HuH-7.5 (cell line): ENCODE measurements around the gene DYNLT4.
"Not testable (repeated sequence)": the region's sequence is repeated elsewhere in the genome, so short reads cannot be mapped to it uniquely, and the experiment has no call there.

Experiments used
- DNase-seq: peaks from one replicate; pipeline ENCODE4 v3.0.0; 2011; ENCODE audit warnings: low spot score

Gene DYNLT4

DNA sequence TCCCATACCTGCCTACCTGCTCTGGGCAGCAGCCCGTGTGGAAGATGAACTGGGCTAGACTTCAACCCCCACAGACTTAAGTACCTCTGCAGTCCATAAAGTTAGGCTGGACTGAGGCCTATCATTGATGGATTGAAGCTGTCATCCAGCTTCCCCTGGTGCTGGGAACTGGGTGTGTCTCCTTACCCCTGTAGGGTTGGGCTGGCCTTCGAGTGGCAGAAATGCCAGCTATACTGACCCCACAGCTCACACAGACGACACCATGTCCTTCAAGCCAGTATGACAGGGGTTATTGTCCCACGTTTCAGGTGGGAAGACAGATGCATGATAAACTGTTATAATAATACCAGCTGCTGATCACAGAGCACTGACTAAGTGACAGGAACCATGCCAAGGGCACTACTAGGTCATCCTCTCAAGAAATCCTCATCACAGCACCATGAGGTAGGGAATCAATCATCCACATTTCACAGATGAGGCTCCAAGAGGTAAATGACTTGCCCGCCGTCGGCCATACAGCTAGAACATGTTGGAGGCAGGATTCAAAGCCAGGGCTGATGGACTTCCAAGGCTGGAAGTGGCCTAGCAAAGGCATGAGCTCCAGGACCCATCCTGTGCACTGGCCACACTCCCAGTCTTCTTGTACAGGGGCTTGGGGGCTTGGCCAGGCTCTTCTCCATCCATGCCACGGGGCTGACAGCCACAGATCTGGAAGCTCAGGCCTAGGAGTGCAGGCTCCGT, 18.9 kb downstream of the DYNLT4 start, which contains the start of gene BEST4:
Gene BEST4, minus strand, starts transcription at position 51 of the 741 bp plus-strand sequence. CDS start 465 bp downstream, outside the sequence.
- no peak for DNase-seq

DNA sequence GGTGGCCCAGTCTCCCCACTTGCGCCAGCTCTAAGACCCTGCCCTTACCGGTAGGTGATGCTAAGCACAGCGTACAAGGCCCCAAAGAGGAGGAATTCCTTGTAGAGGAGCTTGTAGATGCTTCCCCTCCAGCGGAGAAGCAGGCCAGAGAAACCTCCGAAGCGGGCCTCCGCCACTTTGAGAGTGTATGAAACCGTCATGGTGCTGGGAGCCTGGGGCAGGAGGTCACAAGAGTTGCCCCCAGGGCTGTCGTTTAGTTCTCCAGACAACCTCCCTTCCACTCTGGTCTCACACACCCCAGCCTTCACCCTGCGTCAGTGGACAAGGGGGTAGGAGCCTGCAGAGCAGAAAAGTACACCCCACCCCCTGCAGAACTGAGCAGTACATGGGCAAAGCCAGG, 19.6 kb downstream of the DYNLT4 start:
- DNase-seq, result no peak

DNA sequence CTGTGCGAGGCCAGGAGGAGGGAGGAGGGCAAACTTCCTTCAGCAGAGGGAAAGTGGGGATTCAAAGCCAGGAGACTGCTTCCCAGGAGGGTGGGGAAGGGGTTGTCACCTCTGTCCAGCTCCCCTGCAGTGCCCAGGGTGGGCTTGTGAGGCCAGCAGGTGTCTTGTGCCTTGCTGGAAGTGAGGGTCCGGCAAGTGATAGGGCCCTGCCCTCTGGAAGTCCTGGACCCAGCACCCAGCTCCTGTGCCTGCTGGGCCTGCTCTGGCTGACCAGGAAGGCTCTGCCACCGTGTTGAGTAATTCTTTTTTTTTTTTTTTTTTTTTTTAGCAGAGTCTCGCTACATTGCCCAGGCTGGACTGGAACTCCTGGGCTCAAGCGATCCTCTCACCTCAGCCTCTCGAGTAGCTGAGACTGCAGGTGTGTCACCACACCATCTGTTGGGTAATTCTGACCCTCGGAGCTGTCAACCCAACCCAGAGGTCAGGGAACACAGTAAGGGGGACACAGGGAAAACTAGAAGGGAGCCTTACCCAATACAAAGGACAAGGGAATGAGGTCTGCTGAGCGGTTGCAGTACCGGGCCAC, 20.2 kb downstream of the DYNLT4 start:
- no peak for DNase-seq

DNA sequence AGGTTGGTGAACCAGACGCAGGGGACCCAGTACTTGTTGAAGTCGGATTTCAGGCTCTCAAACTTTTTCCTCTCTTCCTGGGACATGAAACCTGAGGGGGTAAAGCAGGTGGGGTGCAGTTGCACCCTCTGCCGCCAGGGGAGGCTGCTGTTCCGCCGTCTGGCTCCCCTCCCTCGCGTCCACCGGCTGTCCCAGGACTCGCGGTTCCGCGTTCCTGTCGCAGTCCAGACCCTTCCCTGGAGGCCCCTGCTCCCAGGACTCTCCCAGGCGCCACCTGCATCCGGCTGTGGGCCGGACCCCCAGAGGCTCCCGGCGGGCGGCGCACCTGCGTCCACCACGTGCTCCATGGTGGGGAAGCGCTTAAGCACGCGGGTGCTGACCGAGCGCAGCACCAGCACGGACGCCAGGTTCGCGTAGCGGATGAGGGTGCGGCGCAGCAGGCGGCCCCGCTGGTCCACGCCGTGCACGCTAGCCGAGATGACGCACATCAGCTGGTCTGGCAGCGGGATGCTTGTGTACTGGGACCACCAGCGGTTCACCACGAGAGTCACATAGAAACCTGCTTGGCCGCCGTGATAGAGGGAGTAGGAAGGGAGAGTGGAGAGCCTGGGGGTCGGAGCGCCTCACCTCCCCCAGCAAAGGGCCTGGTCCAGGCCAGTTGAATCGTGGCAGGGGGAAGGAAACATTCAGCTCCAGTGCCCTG, 20.9 kb downstream of the DYNLT4 start:
- peak; percentile 80 for DNase-seq

DNA sequence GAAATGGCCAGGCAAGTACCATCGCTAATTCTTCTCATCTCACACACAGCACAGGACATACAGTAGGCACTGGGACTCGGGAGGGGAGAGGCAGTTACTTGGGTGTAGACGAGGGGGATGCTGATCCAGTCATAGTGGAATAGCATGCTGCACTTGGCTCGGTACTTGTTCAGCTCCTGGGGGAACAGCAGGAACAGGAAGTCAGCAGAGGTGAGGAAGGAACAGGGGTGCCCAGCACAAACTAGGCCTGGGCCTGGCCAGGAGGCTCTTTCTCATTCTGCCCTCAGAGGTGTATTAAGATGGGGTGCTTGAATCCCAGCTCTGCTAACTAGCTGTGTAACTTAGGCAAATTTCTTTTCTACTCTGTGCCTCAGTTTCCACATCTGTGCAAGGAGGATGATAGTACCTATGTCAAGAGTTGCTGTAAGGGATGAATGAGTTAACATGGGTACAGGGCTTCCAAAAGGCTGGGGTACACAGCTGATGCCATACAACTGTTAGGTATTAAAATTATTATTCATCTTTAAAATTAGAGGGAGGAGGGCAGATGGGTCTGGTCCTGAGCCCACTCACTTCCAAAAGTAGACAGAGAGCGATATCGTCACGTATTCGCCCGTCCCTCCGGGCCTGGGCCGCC, 21.5 kb downstream of the DYNLT4 start:
- DNase-seq, result no peak

DNA sequence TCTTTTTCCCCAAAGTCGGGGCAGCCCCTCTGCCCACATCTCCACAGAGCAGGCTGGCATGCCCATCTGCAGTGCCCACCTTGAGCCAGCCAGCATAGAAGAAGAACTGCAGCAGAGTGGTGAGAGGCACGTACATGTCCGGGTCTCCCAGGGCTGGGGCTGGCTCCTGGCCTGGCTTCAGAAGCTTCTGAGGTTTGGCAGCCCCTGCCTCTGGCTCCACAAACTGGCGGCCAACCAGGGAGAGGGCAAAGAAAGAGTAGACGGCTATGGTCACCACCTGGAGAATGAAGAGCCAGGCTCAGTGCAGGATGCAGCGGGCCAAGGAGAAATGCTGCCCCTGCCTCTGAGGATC, 22.1 kb downstream of the DYNLT4 start:
- DNase-seq, result no peak

DNA sequence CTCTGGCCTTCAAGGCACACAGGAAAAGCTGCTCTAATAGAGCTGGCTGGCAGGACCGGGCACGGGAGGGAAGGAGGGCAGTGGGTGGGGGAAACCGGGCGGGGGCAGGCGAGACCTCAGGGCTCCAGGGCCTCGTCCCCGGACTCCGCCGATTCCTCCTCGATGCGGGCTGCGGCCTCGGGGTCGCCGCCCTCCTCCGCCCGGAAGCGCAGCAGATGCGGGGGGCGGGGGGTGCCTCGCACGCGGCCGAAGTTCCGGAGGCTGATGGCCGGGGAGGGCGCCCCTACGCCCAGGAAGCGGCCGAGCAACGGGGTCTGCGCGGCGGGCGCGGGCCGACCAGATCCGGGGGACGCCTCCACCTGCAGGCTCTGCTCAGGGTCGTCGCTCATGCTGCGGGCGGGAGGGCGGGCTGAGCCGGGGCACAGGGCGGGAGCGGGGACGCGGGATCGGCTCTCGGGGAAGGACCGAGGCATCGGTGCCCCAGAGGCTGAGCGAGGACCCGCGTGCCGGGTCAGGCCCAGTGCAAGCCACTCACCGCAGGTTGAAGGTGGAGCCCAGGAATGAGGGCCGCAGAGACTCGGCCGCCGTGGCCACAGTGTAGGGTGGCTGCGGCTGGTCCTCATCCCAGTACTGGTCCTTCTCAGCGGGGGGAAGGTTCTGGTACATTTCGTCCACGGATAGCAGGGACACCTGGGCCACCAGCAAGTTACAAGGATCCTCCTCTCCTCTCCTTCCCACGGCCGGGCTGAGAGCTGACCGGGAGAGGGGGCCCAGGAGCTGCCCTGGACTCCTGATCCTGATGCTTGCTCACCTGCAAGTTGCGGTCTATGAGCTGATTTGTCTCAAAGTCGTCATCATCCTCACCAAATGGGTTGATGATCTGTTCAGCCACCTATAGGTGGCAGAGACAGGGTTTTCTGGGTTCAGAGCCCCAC, 22.8 kb downstream of the DYNLT4 start:
- DNase-seq, result peak; percentile 32

DNA sequence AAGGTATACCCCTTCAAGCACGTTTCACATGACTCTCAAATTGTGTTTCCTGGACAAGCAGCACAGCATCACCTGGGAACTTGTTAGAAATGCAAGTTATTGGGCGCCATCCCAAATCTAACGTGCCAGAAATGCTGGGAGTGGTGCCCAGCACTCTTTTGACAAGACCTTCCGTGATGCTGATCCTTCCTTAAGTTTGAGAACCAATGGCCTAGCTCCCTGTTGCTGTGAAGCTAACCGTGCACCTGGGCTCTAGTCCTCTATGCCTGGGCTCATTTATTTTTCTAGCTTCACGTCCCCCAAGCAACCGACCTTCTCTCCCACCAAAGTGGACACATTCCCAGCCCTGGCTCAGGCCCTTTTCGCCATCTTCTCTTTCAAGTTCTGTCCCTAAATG, 23.5 kb downstream of the DYNLT4 start:
- no peak for DNase-seq

DNA sequence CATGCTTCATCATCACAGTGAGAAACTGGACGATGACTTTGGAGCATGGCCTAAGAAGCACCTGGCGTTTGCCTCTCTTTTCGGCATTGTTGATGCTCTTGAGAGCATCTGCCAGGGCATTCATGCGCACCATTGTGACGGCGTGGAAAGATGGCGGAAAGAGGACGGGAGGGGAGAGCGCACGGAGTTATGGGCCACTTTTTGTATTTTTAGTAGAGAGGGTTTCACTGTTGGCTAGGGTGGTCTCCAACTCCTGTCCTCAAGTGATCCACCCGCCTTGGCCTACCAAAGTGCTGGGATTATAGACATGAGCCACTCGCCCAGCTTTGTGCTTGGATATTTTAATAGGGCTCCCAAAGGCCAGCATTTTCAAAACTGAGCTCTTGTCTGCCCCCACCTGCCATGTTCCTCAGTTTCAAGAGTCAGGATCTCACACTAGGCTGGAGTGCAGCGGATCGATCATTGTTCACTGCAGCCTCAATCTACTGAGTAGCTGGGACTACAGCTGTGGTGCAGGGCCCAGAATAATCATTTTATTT, 26.5 kb downstream of the DYNLT4 start:
- DNase-seq, result no peak

DNA sequence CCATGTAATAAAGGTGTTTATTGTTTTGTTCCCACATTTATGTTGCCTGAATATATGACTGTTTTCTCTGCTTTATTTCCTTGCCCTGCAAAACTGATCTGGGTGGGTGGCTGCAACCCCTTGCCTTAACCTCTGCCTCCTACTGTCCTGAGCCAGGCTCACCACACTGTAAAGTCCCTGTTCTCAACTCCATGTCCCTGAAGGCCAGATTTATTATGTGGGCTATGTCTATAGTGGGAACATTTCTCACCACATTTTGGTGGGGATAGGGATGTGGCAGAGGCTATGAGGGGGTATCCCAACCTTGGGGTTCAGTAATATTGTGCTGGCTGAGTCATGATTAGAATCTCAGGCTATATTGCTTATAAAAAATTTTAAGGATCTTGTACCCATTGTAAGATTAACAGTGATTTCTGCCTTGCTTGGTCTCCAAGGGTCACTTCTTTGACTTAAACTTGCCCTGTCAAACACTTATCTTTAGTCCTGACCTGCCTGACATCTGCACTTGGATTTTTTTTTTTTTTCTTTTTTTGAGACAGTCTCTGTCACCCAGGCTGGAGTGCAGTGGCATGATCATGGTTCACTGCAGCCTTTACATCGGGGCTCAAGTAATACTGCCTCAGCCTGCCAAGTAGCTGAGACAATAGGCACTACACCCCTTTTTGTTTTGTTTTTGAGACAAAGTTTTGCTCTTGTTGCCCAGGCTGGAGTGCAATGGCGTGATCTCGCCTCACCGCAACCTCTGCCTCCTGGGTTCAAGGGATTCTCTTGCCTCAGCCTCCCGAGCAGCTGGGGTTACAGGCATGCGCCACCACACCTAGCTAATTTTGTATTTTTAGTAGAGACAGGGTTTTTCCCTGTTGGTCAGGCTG, 28.2 kb downstream of the DYNLT4 start:
- DNase-seq, result no peak

DNA sequence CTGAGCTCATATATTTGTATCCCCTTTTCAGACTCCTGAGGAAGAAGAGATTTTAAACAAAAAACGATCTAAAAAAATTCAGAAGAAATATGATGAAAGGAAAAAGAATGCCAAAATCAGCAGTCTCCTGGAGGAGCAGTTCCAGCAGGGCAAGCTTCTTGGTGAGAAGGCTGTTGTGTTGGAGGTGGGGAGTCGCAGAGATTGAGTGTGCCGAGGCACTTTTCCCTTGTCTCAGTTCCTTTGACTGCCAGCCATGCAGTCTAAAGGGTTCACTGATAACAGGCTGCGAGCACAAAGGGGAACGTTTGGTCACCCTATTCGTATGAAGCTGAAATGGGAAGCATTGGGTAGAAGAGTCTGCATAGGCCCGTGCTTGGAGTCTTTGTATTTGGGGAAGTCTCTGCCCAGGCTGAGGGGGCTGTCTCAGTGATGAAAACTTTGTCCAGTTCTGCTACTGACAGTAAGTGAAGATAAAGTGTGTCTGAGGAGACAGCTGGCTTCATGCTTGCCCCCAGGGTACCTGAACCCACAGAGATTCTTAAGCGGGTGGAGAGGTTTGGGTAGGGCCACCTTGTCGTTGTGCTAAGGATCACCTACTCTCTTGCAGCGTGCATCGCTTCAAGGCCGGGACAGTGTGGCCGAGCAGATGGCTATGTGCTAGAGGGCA, 29.0 kb downstream of the DYNLT4 start:
- DNase-seq, result no peak

DNA sequence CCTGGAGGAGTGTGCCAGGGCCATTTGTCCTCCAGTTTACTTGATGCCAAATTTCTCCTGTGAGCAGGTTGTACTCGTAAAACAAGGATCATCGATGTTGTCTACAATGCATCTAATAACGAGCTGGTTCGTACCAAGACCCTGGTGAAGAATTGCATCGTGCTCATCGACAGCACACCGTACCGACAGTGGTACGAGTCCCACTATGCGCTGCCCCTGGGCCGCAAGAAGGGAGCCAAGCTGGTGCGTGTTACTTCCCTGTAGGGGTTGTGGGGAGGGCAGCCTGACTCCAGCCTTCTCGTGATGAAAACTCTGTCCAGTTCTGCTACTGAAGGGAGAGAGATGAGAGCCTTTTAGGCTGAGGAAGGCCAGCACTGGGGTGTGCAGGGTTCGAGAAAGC, 29.6 kb downstream of the DYNLT4 start:
- DNase-seq, result no peak

DNA sequence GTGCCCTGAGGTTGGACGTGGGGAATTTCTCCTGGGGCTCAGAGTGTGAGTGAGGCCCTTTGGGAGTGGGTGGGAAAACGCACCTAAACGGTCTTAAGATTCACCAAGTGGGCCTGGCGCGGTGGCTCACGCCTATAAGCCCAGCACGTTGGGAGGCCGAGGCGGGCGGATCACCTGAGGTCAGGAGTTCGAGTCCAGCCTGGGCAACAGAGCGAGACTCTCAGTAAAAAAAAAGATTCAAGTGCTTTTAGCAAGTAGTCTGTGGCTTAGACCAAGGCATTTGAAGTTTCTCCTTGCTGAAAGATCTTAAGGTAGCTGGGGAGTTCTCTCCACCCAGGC, 30.5 kb downstream of the DYNLT4 start:
- DNase-seq, result no peak

DNA sequence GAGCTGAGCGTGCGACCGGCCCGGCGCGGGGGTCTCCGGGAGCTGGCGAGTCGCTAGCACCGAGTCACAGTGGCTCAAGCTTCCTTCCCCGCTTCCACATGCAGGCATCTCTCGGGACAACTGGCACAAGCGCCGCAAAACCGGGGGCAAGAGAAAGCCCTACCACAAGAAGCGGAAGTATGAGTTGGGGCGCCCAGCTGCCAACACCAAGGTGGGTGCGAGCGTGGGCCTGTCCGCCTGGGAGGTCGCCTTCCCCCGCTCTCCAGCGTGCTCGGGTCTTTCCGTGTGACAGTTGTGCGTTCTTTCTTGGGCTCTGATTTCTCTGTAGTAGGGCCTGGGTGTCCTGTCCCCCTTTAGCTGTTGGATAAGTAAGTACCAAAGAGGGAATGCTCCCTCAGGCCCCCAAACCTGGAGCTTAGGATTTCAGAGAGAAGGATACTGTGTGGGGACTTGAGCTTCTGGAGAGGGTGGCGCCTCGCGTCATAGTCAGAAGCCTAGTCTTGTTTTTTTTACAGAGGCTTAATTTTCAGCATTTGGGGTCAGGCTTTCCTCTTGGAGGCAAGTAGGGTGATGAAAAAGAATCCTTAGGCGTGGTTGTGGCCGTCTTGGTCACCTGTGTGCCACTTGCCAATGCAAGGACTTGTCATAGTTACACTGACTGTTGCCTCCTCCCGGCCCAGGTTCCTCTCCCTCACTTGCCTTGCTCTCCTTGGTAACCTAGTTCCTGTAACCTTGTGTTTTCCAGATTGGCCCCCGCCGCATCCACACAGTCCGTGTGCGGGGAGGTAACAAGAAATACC, 31.0 kb downstream of the DYNLT4 start:
- no peak for DNase-seq

DNA sequence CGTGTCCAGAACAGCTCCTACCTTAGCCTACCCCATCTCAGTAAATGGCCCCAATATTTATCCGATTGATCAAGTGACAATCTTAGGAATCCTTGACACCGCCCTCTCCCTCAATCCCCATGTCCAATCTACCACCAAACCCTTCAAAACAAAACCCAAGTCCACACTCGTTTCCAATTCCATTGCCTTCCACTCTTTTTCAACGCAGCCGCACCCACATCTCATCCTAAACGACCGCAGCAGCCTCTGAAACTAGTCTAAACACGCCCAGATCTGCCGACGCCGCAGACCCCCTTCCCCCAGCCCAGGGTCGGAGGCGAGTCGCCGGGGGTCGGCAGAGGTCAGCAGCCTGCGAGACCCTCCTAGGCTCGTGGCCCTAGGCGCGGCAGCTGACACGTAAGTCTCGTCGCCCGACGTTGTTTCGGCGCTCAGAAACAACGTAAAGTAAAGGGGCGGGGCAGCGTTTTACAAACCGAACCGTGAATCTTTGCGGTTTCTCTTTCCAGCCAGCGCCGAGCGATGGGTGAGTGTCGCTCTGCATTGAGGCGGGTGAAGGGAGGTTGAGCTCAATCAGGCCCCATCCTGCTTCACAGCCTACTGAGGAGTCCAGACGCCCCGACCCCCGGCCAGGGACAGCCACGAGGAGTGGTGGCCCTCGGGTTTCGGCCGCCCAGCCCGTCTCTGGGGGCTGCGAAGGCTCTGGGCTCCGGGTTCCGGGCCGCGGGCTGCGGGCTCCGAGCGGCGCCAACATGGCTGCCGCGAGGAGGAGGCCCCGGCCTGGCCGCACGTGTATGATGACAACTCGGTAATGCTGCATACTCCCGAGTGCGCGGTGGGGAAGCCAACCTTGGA, 31.8 kb downstream of the DYNLT4 start, which contains the start of gene RPS8:
Gene RPS8, plus strand, starts transcription at position 463 of the 852 bp plus-strand sequence. Its CDS starts 57 bp downstream, at position 520.
- peak; percentile 68 for DNase-seq

DNA sequence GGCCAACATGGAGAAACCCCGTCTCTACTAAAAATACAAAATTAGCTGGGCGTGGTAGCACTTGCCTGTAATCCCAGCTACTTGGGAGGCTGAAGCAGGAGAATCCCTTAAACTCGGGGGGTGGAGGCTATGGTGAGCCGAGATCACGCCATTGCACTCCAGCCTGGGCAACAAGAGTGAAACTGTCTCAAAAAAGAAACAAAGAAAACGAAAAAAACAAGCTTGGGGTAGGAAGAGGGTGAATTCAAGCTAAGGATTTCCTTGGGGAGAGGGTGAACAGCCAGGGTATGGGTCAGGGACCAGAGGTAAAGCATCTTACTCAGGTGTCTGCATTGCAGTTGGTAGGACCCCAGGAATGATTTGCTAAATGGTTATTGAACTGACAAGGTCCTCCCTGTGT, 40.7 kb downstream of the DYNLT4 start:
- not testable (repeated sequence) for DNase-seq

DNA sequence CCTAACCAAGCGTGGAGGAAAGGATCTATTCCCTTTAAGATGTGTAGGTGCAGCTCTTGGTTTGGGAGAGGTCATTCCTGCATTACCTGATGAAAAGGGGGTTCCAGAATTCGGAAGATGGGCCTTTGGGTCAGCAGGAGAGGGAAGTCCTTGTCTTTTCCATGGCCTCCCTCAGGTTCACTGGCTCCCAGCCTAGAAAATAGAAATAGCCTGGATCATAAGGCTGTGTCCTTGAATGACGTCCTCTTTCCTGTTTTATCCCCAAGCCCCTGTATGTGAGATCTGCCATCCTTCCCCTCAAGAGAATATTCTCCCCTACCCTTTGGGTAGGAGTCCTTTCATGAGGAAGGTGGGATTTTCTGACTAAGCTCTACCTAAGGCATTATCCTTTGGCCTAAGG, 46.3 kb downstream of the DYNLT4 start:
- DNase-seq, result no peak

DNA sequence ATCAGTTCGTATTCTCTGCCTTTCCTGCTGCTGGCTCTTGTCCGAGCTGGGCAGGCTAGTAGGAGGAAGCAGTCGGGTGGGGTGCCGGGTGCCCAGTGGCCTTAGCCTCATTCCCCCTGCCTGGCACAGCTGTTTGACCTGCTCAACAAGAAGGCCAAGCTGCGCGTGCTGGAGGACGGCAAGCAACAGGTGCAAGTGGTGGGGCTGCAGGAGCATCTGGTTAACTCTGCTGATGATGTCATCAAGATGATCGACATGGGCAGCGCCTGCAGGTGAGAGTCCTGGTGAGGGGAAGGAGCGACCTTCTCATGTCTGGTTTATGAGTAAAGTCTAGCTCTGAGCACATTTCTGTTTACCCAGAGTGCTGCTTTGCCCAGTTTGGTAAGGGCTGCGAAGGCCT, 48.1 kb downstream of the DYNLT4 start:
- no peak for DNase-seq
